PC-9 (cell line): Measurements from ENCODE around the gene APBA2. TPM values are rescaled to one million over a fixed set of nuclear protein-coding genes. Genes with fewer than 3 reads are reported as not detected.

Experiments
- BruUV-seq: library from RNA; stranded (reverse); fragments of 400-500 nt; replicated peaks from 2 replicates; lab custom pipeline; 2021; lab: Mats Ljungman, UMichigan
- CTCF ChIA-PET: fragments of 300-600 bp; sonication (Branson Sonifier 250); formaldehyde crosslinking; loops from one replicate; lab custom pipeline; 2022; ENCODE audit warnings: antibody characterized with exemption; lab: Charles Lee
- POLR2A ChIA-PET: fragments of 300-600 bp; sonication (Branson Sonifier 250); formaldehyde crosslinking; loops from one replicate; lab custom pipeline; 2022; ENCODE audit warnings: antibody characterized with exemption; ENCODE audit not compliant: unreplicated experiment; lab: Charles Lee
- DNase-seq, 2 experiments: peaks; one replicate each; pipeline versions ENCODE4 v3.0.0 to v3.0.0-alpha.2; 2015 to 2022; ENCODE audit warnings: mixed read lengths in 1 of 2
- H2AFZ ChIP-seq: fragments of 200-600 bp; sonication (generic); 2 replicates; pipeline ENCODE4 v1.8.1; 2017; ENCODE audit warnings: antibody characterized with exemption
- H3F3A ChIP-seq: fragments of 200-600 bp; sonication (generic); 2 replicates; pipeline ENCODE4 v1.8.1; 2017; ENCODE audit warnings: antibody characterized with exemption, mild to moderate bottlenecking, low read depth; ENCODE audit not compliant: insufficient read depth
- H3K27ac ChIP-seq: fragments of 200-600 bp; sonication (generic); 2 replicates; pipeline ENCODE4 v1.6.1; 2016; ENCODE audit warnings: mixed run types
- H3K27me3 ChIP-seq: fragments of 200-600 bp; sonication (generic); 2 replicates; pipeline ENCODE4 v1.6.1; 2016; ENCODE audit warnings: low read depth, mixed run types; ENCODE audit not compliant: insufficient read depth
- H3K36me3 ChIP-seq: fragments of 200-600 bp; sonication (generic); 2 replicates; pipeline ENCODE4 v1.6.1; 2016; ENCODE audit warnings: low read depth, mixed run types
- H3K4me1 ChIP-seq: fragments of 200-600 bp; sonication (generic); replicated peaks from 2 replicates; pipeline ENCODE4 v1.6.1; 2016; ENCODE audit warnings: mixed run types; ENCODE audit not compliant: insufficient read depth
- H3K4me2 ChIP-seq: fragments of 200-600 bp; sonication (generic); 2 replicates; pipeline ENCODE4 v1.6.1; 2017; ENCODE audit warnings: mixed run types
- H3K4me3 ChIP-seq: fragments of 200-600 bp; sonication (generic); 2 replicates; pipeline ENCODE4 v1.6.1; 2016; ENCODE audit warnings: mixed run types
- H3K79me2 ChIP-seq: fragments of 200-600 bp; sonication (generic); 2 replicates; pipeline ENCODE4 v1.6.1; 2017; ENCODE audit warnings: low read depth, mixed run types
- H3K9me2 ChIP-seq: fragments of 200-600 bp; sonication (generic); 2 replicates; pipeline ENCODE4 v1.8.1; 2017; ENCODE audit warnings: mild to moderate bottlenecking; ENCODE audit not compliant: insufficient read depth
- H3K9me3 ChIP-seq: fragments of 200-600 bp; sonication (generic); 2 replicates; pipeline ENCODE4 v1.8.1; 2016; ENCODE audit warnings: low read depth; ENCODE audit not compliant: insufficient read depth
- H4K20me1 ChIP-seq: fragments of 200-600 bp; sonication (generic); 2 replicates; pipeline ENCODE4 v1.8.1; 2017; ENCODE audit not compliant: insufficient read depth
- CTCF ChIP-seq: fragments of 200-600 bp; sonication (generic); conservative IDR thresholded peaks from 2 replicates; pipeline ENCODE4 v1.6.1; 2017; ENCODE audit warnings: mixed run types, antibody characterized with exemption, mild to moderate bottlenecking, moderate library complexity
- EZH2 ChIP-seq: fragments of 200-600 bp; sonication (generic); IDR thresholded peaks from 2 replicates; pipeline ENCODE4 v1.8.0; 2017; ENCODE audit warnings: antibody characterized with exemption, low read depth
- intact Hi-C: fragments of 100-400 bp; cut with micrococcal nuclease; formaldehyde crosslinking; loops from one replicate; pipeline ENCODE4 v1.10.0; 2022; ENCODE audit not compliant: unreplicated experiment
- total RNA-seq: library from RNA; stranded (reverse); gene quantifications from 2 replicates; pipeline ENCODE4 v1.2.3, GENCODE V29; 2021

APBA2 gene
- total RNA-seq, 1 experiment from 2014 or later: not detected

GRCh38 chr15:29130476-29130875 is 244.7 kb downstream of the APBA2 start:
- intact Hi-C loops: no loop called here
- TF ChIP-seq CTCF: no peak
- TF ChIP-seq EZH2: no peak
- Histone ChIP-seq H3K27ac (no peak overlapping the region), H3K4me3 (no peak overlapping the region), H3K27me3 (peaks cover 24% of the 10 kb centered on the region; the same call in 1 of the 2 replicates), H3K4me1 (no peaks in the 10 kb centered on the region), H3K4me2 (no peak overlapping the region), H3K9me2 (no peaks in the 10 kb centered on the region), H3K79me2 (no peaks in the 10 kb centered on the region), H3K9me3 (no peaks in the 10 kb centered on the region), H3K36me3 (no peaks in the 10 kb centered on the region), H2AFZ (no peak overlapping the region), H4K20me1 (no peaks in the 10 kb centered on the region), H3F3A (no peaks in the 10 kb centered on the region)
- DNase-seq: no peak
- BruUV-seq: no TSS peak
- POLR2A ChIA-PET: no interaction called here
- CTCF ChIA-PET: no interaction called here

- Histone ChIP-seq H3F3A (no peaks in the 10 kb centered on the region), H2AFZ (no peak overlapping the region), H3K4me2 (no peak overlapping the region), H3K27ac (no peak overlapping the region), H3K79me2 (no peaks in the 10 kb centered on the region), H3K9me2 (no peaks in the 10 kb centered on the region), H4K20me1 (no peaks in the 10 kb centered on the region), H3K4me3 (no peak overlapping the region), H3K27me3 (peaks cover 29% of the 10 kb centered on the region; the same call in 1 of the 2 replicates), H3K36me3 (no peaks in the 10 kb centered on the region), H3K4me1 (no peaks in the 10 kb centered on the region), H3K9me3 (no peaks in the 10 kb centered on the region)
- no peak for DNase-seq
- no TSS peak for BruUV-seq
- ChIA-PET POLR2A (no interaction called here), CTCF (no interaction called here)
- intact Hi-C loops: no loop called here
- no peak for TF ChIP-seq CTCF
- no peak for TF ChIP-seq EZH2
Measured at GRCh38 chr15:29130951-29131839, 245.4 kb downstream of the APBA2 start.

GRCh38 chr15:29131840-29132420 is 246.2 kb downstream of the APBA2 start:
- Histone ChIP-seq H3K4me1 (no peaks in the 10 kb centered on the region), H3F3A (no peaks in the 10 kb centered on the region), H3K9me3 (no peaks in the 10 kb centered on the region), H3K4me2 (no peak overlapping the region), H2AFZ (no peak overlapping the region), H3K27me3 (peaks cover 25% of the 10 kb centered on the region; the same call in 1 of the 2 replicates), H4K20me1 (no peaks in the 10 kb centered on the region), H3K36me3 (no peaks in the 10 kb centered on the region), H3K4me3 (no peak overlapping the region), H3K79me2 (no peaks in the 10 kb centered on the region), H3K9me2 (no peaks in the 10 kb centered on the region), H3K27ac (no peak overlapping the region)
- ChIA-PET POLR2A (no interaction called here), CTCF (no interaction called here)
- intact Hi-C loops: no loop called here
- no peak for DNase-seq
- TF ChIP-seq EZH2: no peak
- no peak for TF ChIP-seq CTCF
- BruUV-seq: no TSS peak
